ENCODE measurements around the gene AMMECR1. TPM values are rescaled to one million over a fixed set of nuclear protein-coding genes. Genes with fewer than 3 reads are reported as not detected.

AMMECR1 gene
- total and polyA plus RNA-seq, 2 of the 4 experiments (the other 2 are of a cell fraction), result 7.0 to 11.3 TPM

DNA sequence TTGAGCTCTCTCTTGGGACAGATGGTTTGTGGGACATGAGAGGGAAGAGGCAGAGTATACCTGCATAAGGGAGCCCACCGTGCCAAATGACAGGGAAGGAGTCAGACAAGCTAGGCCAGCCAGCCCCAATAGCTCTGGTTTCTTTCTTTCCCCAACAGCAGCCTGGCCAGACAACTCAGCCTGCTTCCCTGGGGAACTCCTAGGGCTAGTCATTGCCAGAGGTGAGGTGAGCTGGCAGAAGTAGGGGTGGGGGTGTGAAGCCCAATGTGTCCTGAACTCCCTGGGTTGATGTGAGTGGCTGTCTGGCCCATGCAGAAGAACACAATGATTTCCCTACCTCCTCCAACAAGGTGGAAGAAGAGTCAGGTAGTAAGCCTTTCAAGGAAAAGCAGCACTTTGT, 135.5 kb downstream of the AMMECR1 start:
- Histone ChIP-seq H4K20me1 (ENCODE audit: insufficient read depth, low read length) (no peaks in the 10 kb centered on the region), H2BK120ac (ENCODE audit: low read depth, low read length) (no peak overlapping the region), H2BK20ac (ENCODE audit: low read depth, low read length) (no peak overlapping the region), H2BK5ac (ENCODE audit: low read depth, low read length, poor library complexity, severe bottlenecking) (no peak overlapping the region), H3K9me3 (ENCODE audit: control insufficient read depth, insufficient read depth, low read length) (0 out of 2 replicates have a peak, but pooled peaks cover 2% of the 10 kb centered on the region), H3K27ac (ENCODE audit: insufficient read depth, low read length) (no peak overlapping the region), H3K27me3 (ENCODE audit: control insufficient read depth, insufficient read depth, low read length) (no peaks in the 10 kb centered on the region; the same call in 1 of the 2 replicates), H3K9me1 (ENCODE audit: insufficient read depth, low read length) (peaks cover 15% of the 10 kb centered on the region), H3K4me2 (ENCODE audit: low read depth, low read length) (no peak overlapping the region), H4K5ac (ENCODE audit: low read depth, low read length) (no peak overlapping the region), H3K14ac (replicated peaks; ENCODE audit: low read depth, low read length) (no peak overlapping the region), H2BK15ac (ENCODE audit: low read depth, low read length) (no peak overlapping the region), H3K4me3 (ENCODE audit: insufficient read depth, low read depth, low read length) (no peak overlapping the region), H3K23ac (ENCODE audit: low read depth, low read length) (peak overlapping the region; percentile 15; the same call in 1 of the 2 replicates), H3K36me3 (ENCODE audit: control insufficient read depth, insufficient read depth, low read length) (0 out of 2 replicates have a peak, but pooled peaks cover 2% of the 10 kb centered on the region), H2AK5ac (ENCODE audit: low read depth, low read length) (no peak overlapping the region), H3K4me1 (ENCODE audit: control insufficient read depth, insufficient read depth, low read length) (peaks cover 9% of the 10 kb centered on the region), H2AK9ac (replicated peaks; ENCODE audit: low read depth, low read length, poor library complexity) (no peak overlapping the region), H4K91ac (ENCODE audit: insufficient read depth, low read depth, low read length) (no peak overlapping the region; the same call in 1 of the 2 replicates), H3K9ac (ENCODE audit: low read depth, low read length) (no peak overlapping the region), H3K79me1 (ENCODE audit: low read depth in 1 of 2, low read length in 2 of 2) (peaks cover 0 to 14% of the 10 kb centered on the region in 2 experiments; a peak in 2 of 4 replicates), H3K4ac (ENCODE audit: low read depth, low read length) (no peak overlapping the region), H4K8ac (ENCODE audit: low read depth in 2 of 2, low read length in 2 of 2) (no peak overlapping the region), H2AFZ (replicated peaks; ENCODE audit: low read length, poor library complexity) (no peak overlapping the region), H3K18ac (ENCODE audit: low read depth, low read length) (no peak overlapping the region), H3K56ac (ENCODE audit: extremely low read depth, insufficient read depth, low read length) (no peak overlapping the region)
- in situ Hi-C loops (cut with MboI; ENCODE audit: low sequenced_read_pairs) (no loop called here), dilution Hi-C loops (cut with HindIII; ENCODE audit: low sequenced_read_pairs, unreplicated experiment) (no loop called here), intact Hi-C loops (cut with micrococcal nuclease) (loop anchor here (5.0 kb wide), 1 partner anchor 135 kb away; the partner anchor contains the start of gene AMMECR1)
- DNase-seq, result peak; percentile 43
- POLR2A ChIA-PET (ENCODE audit: unreplicated experiment), result no interaction called here
- WGBS, 2 experiments (ENCODE audit: extremely low coverage in 2 of 2, insufficient read length in 1 of 2), result no CpG with 5 or more reads among the region's 1 CpG
- no peak for ATAC-seq (ENCODE audit: low read depth)
- BruUV-seq (replicated peaks), result no TSS peak
- TF ChIP-seq RCOR1 (IDR thresholded peaks at IDR 0.05; ENCODE audit: insufficient replicate concordance, low read length) (no peak), CHD1 (IDR thresholded peaks at IDR 0.05; ENCODE audit: low read depth, low read length) (no peak), SMC3 (IDR thresholded peaks at IDR 0.05; ENCODE audit: low read depth, low read length) (no peak), RAD21 (IDR thresholded peaks at IDR 0.05; ENCODE audit: low read length) (no peak), NFE2L2 (IDR thresholded peaks at IDR 0.05; ENCODE audit: low read depth, low read length) (no peak), RFX5 (IDR thresholded peaks at IDR 0.05; ENCODE audit: low read depth, low read length) (no peak), BHLHE40 (IDR thresholded peaks at IDR 0.05; ENCODE audit: low read depth, low read length) (no peak), POLR2A (IDR thresholded peaks at IDR 0.05; ENCODE audit: low read depth, low read length) (no peak), MXI1 (IDR thresholded peaks at IDR 0.05; ENCODE audit: borderline replicate concordance, low read depth, low read length) (no peak), FOS (IDR thresholded peaks at IDR 0.05; ENCODE audit: low read depth, low read length) (no peak)
- TF ChIP-seq, protein P1, sequence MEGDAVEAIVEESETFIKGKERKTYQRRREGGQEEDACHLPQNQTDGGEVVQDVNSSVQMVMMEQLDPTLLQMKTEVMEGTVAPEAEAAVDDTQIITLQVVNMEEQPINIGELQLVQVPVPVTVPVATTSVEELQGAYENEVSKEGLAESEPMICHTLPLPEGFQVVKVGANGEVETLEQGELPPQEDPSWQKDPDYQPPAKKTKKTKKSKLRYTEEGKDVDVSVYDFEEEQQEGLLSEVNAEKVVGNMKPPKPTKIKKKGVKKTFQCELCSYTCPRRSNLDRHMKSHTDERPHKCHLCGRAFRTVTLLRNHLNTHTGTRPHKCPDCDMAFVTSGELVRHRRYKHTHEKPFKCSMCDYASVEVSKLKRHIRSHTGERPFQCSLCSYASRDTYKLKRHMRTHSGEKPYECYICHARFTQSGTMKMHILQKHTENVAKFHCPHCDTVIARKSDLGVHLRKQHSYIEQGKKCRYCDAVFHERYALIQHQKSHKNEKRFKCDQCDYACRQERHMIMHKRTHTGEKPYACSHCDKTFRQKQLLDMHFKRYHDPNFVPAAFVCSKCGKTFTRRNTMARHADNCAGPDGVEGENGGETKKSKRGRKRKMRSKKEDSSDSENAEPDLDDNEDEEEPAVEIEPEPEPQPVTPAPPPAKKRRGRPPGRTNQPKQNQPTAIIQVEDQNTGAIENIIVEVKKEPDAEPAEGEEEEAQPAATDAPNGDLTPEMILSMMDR (conservative IDR thresholded peaks at IDR 0.05; ENCODE audit: low read depth, low read length), result no peak
- TF ChIP-seq, protein P2, sequence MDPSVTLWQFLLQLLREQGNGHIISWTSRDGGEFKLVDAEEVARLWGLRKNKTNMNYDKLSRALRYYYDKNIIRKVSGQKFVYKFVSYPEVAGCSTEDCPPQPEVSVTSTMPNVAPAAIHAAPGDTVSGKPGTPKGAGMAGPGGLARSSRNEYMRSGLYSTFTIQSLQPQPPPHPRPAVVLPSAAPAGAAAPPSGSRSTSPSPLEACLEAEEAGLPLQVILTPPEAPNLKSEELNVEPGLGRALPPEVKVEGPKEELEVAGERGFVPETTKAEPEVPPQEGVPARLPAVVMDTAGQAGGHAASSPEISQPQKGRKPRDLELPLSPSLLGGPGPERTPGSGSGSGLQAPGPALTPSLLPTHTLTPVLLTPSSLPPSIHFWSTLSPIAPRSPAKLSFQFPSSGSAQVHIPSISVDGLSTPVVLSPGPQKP (IDR thresholded peaks at IDR 0.05; ENCODE audit: borderline replicate concordance, low read depth, low read length), result no peak
- TF ChIP-seq, protein P3, sequence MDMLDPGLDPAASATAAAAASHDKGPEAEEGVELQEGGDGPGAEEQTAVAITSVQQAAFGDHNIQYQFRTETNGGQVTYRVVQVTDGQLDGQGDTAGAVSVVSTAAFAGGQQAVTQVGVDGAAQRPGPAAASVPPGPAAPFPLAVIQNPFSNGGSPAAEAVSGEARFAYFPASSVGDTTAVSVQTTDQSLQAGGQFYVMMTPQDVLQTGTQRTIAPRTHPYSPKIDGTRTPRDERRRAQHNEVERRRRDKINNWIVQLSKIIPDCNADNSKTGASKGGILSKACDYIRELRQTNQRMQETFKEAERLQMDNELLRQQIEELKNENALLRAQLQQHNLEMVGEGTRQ (IDR thresholded peaks at IDR 0.05; ENCODE audit: low read depth, low read length), result no peak
- CTCF ChIA-PET, result no interaction called here
